Tibial artery (tissue), 4 donors: ENCODE data around the gene HDAC4.

ENCODE experiments used
- DNase-seq, 2 donors: peaks; one replicate each; pipeline ENCODE4 v3.0.0-alpha.2; 2019
- H3K27ac ChIP-seq, 2 donors: fragments of 200-600 bp; sonication (generic) in 1 of 2; 1 replicate in 1 of 2; 2 replicates in 1 of 2; pipeline ENCODE4 v1.5.1; 2018 to 2019; ENCODE audit warnings: mild to moderate bottlenecking in 1 of 2
- H3K27me3 ChIP-seq, 2 donors: fragments of 200-600 bp; sonication (generic) in 1 of 2; one replicate each; pipeline versions ENCODE4 v1.5.1 to v1.6.0; 2016 to 2019
- H3K36me3 ChIP-seq, 3 donors: fragments of 200-600 bp; sonication (generic) in 2 of 3; one replicate each; pipeline ENCODE4 v1.5.1; 2016 to 2019; ENCODE audit warnings: mild to moderate bottlenecking in 2 of 3
- H3K4me1 ChIP-seq, 4 donors: fragments of 200-600 bp; sonication (generic) in 2 of 4; 1 replicate in 3 of 4; 2 replicates in 1 of 4; pipeline ENCODE4 v1.5.1; 2016 to 2019
- H3K4me3 ChIP-seq, 2 donors: fragments of 200-600 bp; sonication (generic) in 1 of 2; 1 replicate in 1 of 2; 2 replicates in 1 of 2; pipeline ENCODE4 v1.5.1; 2018 to 2019; ENCODE audit warnings: mild to moderate bottlenecking in 2 of 2
- H3K9me3 ChIP-seq, 3 donors: fragments of 200-600 bp; sonication (generic) in 1 of 3; one replicate each; pipeline ENCODE4 v1.5.1; 2016 to 2019
- intact Hi-C: fragments of 100-400 bp; cut with DNase I; formaldehyde crosslinking; loops from one replicate; pipeline ENCODE4 v1.15.0; 2023; ENCODE audit warnings: low total_unique reads
- TF ChIP-seq, protein P1 (sequence below), 2 experiments: fragments of 200-600 bp in 1 of 2; fragments of 450-650 bp in 1 of 2; IDR thresholded peaks; one replicate each; pipeline ENCODE4 v1.5.1; 2017 to 2019; ENCODE audit warnings: antibody characterized with exemption in 2 of 2, mild to moderate bottlenecking in 1 of 2, moderate library complexity in 1 of 2

Gene HDAC4

DNA sequence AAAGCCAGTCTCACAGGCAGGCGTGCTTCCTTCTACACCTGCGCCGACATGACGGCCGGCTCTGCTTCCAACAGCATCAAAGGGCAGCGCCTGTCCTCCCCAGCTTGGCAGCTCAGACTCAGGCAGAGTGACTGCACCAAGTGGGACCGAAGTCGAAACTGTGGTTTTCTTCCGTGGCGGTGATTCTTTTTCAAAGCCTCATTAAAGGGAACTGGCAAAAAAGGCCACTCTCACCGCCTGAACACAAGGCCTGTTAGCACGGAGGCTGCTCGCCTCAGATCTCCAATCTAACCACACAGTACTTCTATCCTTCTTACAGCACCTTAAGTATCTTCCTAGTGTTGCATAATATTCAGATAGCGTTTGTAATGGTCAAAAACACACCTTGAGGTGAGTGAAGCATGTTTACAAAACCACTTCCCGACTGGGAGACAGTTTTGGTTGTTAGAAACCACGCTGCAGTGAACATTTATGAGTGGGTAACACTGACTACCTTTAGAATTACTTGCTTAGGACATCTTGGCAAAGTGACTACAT, 236.4 kb downstream of the HDAC4 start:
- Histone ChIP-seq H3K36me3 (peaks cover 24 to 52% (median 43%) of the 10 kb centered on the region in 3 donors), H3K4me3 (no peak overlapping the region), H3K27me3 (no peaks in the 10 kb centered on the region), H3K4me1 (no peaks in the 10 kb centered on the region), H3K9me3 (no peaks in the 10 kb centered on the region), H3K27ac (no peak overlapping the region)
- DNase-seq, result peak; percentile 10 to 33
- intact Hi-C loops, result loop anchor here (5.0 kb wide), 1 partner anchor 228 kb away; no protein-coding TSS in a partner anchor
- TF ChIP-seq, protein P1, sequence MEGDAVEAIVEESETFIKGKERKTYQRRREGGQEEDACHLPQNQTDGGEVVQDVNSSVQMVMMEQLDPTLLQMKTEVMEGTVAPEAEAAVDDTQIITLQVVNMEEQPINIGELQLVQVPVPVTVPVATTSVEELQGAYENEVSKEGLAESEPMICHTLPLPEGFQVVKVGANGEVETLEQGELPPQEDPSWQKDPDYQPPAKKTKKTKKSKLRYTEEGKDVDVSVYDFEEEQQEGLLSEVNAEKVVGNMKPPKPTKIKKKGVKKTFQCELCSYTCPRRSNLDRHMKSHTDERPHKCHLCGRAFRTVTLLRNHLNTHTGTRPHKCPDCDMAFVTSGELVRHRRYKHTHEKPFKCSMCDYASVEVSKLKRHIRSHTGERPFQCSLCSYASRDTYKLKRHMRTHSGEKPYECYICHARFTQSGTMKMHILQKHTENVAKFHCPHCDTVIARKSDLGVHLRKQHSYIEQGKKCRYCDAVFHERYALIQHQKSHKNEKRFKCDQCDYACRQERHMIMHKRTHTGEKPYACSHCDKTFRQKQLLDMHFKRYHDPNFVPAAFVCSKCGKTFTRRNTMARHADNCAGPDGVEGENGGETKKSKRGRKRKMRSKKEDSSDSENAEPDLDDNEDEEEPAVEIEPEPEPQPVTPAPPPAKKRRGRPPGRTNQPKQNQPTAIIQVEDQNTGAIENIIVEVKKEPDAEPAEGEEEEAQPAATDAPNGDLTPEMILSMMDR (IDR thresholded peaks at IDR 0.05), result no peak

DNA sequence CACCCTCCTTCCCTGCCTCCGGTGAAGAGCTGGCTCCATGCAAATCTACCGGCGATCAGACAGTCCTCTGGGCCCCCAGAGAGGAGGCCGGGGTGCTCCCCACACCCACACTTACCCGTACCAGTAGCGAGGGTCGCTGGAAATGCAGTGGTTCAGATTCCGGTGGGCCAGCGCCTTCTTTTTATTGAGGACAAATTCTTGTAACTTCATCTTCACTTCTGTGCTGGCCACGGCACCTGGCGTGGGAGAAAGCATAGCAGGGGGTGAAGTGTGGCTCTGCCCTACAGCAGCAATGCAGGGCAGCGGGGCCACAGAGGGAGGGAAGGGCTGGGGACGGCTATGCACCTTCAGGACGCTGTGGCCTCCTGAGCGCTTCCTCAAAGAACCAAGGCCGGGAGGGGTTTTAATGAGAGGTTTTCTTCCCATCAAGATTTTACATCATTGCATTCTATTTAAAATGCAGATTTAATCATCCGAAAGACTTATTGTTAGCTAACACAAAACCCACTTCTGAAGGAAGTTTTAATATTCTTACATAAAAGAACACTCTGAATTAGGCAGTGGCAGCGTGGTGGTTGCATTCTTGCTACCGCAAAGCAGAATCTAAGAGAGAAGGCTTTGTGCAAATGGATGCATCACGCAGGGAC, 237.0 kb downstream of the HDAC4 start:
- Histone ChIP-seq H3K27me3 (no peaks in the 10 kb centered on the region), H3K36me3 (peaks cover 22 to 46% (median 39%) of the 10 kb centered on the region in 3 donors), H3K27ac (no peak overlapping the region), H3K4me1 (no peaks in the 10 kb centered on the region), H3K9me3 (no peaks in the 10 kb centered on the region), H3K4me3 (no peak overlapping the region)
- TF ChIP-seq, protein P1 (IDR thresholded peaks at IDR 0.05), result no peak
- DNase-seq, result peak; percentile 14 to 59
- intact Hi-C loops, result loop anchor here (5.0 kb wide), 1 partner anchor 228 kb away; no protein-coding TSS in a partner anchor

DNA sequence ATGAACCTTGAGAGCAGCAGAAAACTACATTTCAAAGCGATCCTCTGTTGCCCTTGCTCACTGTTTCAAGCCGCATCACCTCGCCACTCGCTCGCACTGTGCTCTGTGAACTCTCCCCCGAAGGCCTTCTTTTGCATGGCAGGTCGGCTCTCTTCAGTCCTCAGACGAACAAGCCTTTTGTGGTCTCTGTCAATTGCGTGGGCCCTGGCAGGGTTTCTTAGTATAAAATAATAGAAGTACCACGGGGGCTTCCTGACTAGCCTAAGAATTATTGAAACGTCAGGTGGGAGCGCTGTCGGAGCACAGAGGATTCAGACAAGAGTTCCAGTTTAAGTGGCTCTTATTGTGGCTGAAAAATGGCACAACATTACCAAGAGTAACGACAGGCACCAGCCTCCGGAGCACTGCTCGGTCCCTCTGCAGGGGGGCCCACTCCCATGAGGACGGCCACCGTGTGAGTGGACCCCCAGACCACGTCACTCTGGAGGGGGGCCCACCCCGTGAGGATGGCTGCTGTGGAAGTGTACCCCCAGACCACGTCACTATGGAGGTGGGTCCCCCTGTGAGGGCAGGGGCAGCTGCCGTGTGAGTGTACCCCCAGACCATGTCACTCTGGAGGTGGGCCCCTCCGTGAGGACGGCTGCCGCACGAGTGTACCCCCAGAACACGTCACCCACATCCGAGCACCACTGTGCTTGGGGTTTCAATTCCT, 237.7 kb downstream of the HDAC4 start:
- no peak overlapping the region for H3K27ac ChIP-seq
- peaks cover 22 to 42% (median 39%) of the 10 kb centered on the region in 3 donors for H3K36me3 ChIP-seq

DNA sequence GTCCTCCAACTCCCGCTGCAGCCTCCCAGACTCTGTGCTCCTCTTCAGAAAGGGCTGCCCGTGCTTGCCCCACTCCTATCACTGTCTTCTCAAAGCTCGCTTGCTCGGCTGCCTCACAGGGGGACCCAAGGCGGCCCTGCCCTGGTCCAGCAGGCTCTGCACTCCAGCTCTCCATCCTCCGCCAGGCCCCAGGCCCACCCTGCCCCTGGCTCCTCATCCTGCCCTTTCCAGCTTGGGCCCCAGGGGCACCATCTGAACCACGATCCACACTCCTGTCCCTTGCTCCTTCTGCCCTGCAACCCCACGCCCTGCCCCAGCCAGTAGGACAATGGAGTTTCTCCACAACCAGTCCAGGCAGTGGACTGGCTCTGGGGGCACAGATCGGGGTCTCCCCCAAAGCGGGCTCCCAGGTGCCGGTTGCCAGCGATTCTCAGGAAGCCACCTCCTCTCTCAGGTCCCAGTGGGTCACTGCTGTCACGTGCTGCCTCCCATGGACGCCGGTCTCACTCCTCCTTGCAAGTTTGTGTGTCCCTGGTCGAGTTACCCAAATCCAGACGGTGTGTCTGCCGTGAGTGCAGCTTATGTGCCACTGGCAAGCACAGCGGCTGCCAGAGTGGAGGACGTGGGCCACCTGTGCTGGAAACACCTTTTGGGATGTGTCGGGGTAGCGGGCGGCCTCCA, 238.5 kb downstream of the HDAC4 start:
- H3K27ac ChIP-seq, result no peak overlapping the region
- TF ChIP-seq, protein P1 (IDR thresholded peaks at IDR 0.05), result no peak

More for the DNA sequence above, 237.7 kb downstream of the HDAC4 start:
- TF ChIP-seq, protein P1 (IDR thresholded peaks at IDR 0.05), result no peak
- no peaks in the 10 kb centered on the region for H3K9me3 ChIP-seq
- DNase-seq, result peak; percentile 11 to 58
- no peak overlapping the region for H3K4me3 ChIP-seq
- intact Hi-C loops, result loop anchor here (5.0 kb wide), 1 partner anchor 229 kb away; no protein-coding TSS in a partner anchor
- no peaks in the 10 kb centered on the region for H3K27me3 ChIP-seq
- no peaks in the 10 kb centered on the region for H3K4me1 ChIP-seq

DNA sequence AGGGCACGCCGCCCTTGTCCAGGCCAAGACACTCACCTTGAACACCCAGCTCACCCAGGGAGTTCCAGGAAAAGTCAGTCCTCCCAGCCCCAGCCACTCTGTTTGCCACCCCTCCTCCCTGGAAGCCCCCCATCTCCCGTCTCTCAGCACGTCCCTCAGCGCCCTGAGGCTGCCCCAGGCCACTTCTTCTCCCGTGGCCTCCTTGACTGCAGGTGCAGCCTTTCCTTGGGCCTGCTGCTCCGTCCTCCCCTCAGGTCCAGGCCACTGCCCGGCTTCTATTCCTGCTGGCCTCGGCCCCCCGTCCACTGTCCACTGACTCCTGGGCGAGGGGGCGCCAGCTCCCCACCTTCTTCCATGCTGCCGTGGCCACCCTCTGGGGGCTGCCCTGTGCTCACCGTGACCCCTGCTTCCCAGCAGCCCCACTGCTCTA, 239.1 kb downstream of the HDAC4 start:
- DNase-seq, result peak in 1 of 2 donors; percentile 15
- intact Hi-C loops, result loop anchor here (5.0 kb wide), 1 partner anchor 231 kb away; no protein-coding TSS in a partner anchor
- Histone ChIP-seq H3K27ac (no peak overlapping the region), H3K4me1 (peaks cover 0 to 6% (median 0%) of the 10 kb centered on the region in 4 donors), H3K27me3 (no peaks in the 10 kb centered on the region), H3K36me3 (peaks cover 22 to 40% (median 34%) of the 10 kb centered on the region in 3 donors), H3K9me3 (no peaks in the 10 kb centered on the region), H3K4me3 (no peak overlapping the region)
- TF ChIP-seq, protein P1 (IDR thresholded peaks at IDR 0.05), result no peak

More for the DNA sequence above, 238.5 kb downstream of the HDAC4 start:
- H3K4me3 ChIP-seq, result no peak overlapping the region
- no peaks in the 10 kb centered on the region for H3K9me3 ChIP-seq
- peak; percentile 11 to 57 for DNase-seq
- no peaks in the 10 kb centered on the region for H3K27me3 ChIP-seq
- peaks cover 22 to 42% (median 39%) of the 10 kb centered on the region in 3 donors for H3K36me3 ChIP-seq
- H3K4me1 ChIP-seq, result peaks cover 0 to 6% (median 0%) of the 10 kb centered on the region in 4 donors
- intact Hi-C loops, result loop anchor here (5.0 kb wide), 1 partner anchor 230 kb away; no protein-coding TSS in a partner anchor
